Fibroblast of mammary gland (primary cell): ENCODE results near the gene ZFP90.
A peak's percentile ranks its signal among the peaks of the same experiment; 100 is the strongest.

Experiments used
- DNase-seq: peaks from one replicate; pipeline ENCODE4 v3.0.0-alpha.2; 2010; ENCODE audit warnings: low read depth
- H3K4me3 ChIP-seq: 2 replicates; pipeline ENCODE4 v1.5.1; 2011; ENCODE audit warnings: low read depth, mild to moderate bottlenecking, low read length, moderate library complexity; ENCODE audit not compliant: control insufficient read depth
- CTCF ChIP-seq: conservative IDR thresholded peaks from 2 replicates; pipeline ENCODE4 v1.5.1; 2011; ENCODE audit warnings: low read depth, low read length, inconsistent platforms; ENCODE audit not compliant: control insufficient read depth, insufficient read depth

Gene ZFP90

DNA sequence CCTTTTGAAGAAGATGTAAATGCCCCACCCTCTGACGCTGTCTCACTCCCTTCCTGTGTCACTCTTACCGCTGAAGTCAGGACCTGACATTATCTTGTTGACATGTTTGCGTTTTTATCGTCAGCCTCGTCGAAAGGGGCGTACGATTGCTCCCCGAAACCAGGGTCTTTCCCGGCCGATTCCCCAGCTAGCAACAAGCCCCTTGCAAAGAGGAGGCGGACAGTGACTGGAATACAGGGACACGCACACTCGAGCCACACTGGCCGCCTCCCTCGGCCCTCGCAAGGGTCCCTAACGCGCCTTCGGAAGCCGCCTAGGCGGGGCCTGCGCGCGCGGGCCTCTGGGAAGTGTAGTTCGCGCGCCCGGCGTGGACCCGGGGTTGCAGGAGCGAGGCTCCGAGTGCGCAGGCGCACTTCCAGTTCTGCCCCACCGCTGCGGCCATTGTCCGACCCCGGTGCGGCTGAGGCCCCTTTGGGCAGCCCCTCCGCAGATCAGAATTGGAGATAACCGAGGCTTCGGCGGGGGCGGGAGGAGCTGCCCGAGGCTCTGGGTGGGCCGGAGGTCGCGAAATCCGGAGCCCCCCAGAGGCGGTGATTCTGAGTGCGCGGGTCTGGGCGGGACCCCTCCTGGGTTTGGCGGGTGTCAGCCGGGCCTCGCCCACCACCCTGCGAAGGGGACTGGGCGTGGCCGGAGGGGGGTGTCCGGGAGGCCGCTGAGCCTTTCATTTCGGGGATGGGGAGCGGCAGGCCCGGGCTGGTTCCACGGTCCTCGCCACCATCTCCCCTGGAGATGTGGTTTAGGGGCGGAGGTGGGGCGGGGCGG is at the start of gene ZFP90:
Gene ZFP90 (plus strand): TSS at position 412 of the 822 bp plus-strand sequence. CDS start 502 bp downstream, outside the sequence.
- peak; percentile 78 for DNase-seq
- peak within 1 kb of the TSS; percentile 72 for H3K4me3 ChIP-seq
- TF ChIP-seq CTCF = no peak

GRCh38 chr16:68490358-68490757 is 48.7 kb upstream of the ZFP90 start:
- TF ChIP-seq CTCF = no peak
- no peak overlapping the region for H3K4me3 ChIP-seq
- no peak for DNase-seq

DNA sequence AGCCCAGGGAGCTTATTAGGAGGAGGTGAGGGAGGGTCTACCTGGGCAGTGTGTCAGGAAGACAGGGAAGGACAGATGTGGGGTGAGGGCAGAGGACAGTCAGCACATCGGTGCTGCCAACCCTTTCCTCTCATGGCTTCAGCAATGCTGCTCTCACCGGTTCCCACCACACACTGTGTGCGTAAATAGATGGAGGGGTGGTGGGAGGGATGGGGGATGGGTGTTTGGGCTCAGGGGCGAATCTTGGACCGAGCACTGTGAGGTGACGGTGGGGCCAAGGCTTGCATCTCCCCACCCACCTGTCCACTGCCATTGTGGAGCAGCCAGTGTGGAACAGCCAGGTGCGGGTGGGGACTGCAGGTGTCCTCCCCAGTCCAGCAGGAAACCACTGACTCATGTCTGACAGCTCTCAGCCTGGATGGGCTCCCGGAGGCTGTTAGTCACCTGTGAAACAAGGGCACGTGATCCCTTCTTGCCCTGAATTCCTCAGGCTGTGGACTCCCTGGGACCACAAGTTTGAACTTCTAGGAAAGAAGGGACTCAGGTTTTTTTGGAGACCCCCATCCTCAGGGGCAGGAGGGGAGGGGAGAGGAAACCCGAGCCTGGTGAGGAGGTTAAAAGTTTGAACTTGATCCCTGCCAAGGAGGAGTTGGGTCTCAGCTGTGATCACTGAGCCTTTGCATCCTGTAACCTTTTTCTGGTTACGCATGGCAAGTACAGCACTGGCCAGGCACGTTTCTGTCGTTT is 48.1 kb upstream of the ZFP90 start:
- TF ChIP-seq CTCF = no peak
- peak; percentile 49 for DNase-seq

DNA sequence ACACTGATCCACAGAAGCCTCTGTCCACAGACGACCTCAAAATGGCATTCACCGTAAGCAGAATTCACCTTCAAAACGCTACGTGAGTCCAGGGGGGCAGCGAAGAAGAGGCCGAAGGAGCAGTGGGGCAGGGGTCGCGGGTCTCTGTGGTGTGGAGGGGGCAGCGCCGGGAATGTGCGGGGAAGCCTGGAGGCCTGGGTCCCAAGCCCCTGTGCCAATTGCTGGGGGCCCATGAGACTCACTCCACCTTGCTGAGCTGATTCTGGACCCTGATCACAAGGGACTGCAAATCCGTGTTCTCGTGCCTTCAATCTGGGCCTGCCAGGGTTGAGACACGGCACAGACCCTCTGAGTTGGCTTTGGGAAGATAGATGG is 47.5 kb upstream of the ZFP90 start:
- H3K4me3 ChIP-seq = no peak overlapping the region
- DNase-seq = no peak
- no peak for TF ChIP-seq CTCF

More for the DNA sequence above, 48.1 kb upstream of the ZFP90 start:
- H3K4me3 ChIP-seq = no peak overlapping the region

DNA sequence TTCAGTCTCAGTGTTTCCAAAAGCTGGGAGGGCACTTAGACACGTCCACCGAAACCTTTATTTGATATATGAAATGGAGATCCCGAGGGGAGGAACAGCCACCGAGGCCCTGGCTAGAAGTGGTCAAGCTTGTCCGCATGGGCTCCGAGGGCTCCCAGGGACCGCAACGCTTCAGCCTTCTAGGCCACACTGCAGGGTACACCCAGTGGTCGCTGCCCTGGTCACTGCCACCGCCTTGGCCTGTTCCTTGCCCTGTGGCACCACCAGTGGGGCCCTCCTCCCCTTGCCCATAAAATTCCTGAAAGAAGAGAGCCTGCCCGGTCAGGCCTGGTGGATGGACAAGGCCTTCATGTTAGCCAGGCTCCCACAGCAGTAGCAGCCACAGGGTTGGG is 46.9 kb upstream of the ZFP90 start:
- TF ChIP-seq CTCF = no peak
- DNase-seq = no peak

GRCh38 chr16:68492543-68493411 is 46.3 kb upstream of the ZFP90 start:
- no peak overlapping the region for H3K4me3 ChIP-seq
- TF ChIP-seq CTCF = no peak
- no peak for DNase-seq

More for the DNA sequence above, 46.9 kb upstream of the ZFP90 start:
- H3K4me3 ChIP-seq = no peak overlapping the region
